SH-SY5Y (cell line): ENCODE data around the gene SLC13A5.

ENCODE experiments used
- GATA2 ChIP-seq: IDR thresholded peaks from 2 replicates; pipeline ENCODE4 v1.6.1; 2011; ENCODE audit warnings: mild to moderate bottlenecking, low read depth, low read length
- GATA3 ChIP-seq: IDR thresholded peaks from 2 replicates; pipeline ENCODE4 v1.6.1; 2011; ENCODE audit warnings: low read depth, mild to moderate bottlenecking, low read length, moderate library complexity

DNA sequence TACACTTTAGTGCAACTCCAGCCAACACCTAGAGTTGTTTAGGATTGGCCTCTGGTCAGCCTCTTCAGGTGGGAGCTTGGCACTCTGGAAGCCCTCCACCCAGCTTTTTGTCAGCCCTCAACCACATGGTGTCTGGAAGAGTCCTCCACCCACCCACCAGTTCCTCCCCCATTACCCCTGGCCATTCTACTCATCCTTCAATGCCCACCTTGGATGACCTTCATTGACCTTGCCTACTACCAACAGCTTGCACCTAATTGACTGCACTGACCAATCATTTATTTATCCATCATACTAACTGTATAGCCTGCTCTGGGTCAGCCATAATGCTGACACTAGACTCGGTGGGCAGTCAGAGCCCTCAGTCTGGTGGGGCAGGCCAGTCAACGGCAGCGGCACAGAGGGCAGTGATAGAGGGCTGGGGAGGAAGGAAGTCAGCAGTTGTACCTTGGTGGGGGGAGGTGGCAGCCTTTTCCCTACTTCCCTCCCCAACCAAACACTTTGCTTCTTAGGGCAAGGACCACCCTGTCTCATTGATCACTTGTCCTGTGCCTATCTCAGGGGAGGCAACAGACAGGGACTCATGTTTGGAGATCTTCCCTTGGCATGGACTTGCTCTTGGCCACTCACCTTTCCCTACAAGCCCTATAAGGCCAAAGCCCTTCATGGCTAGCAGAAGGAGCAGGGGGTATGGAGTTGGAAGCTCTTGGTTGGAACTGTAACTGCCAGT is 29.3 kb downstream of the SLC13A5 start:
- TF ChIP-seq GATA2, result no peak
- TF ChIP-seq GATA3, result no peak
